ENCODE data around the gene VGLL4.
"Not testable (repeated sequence)": the region's sequence is repeated elsewhere in the genome, so short reads cannot be mapped to it uniquely, and the experiment has no call there.

DNA sequence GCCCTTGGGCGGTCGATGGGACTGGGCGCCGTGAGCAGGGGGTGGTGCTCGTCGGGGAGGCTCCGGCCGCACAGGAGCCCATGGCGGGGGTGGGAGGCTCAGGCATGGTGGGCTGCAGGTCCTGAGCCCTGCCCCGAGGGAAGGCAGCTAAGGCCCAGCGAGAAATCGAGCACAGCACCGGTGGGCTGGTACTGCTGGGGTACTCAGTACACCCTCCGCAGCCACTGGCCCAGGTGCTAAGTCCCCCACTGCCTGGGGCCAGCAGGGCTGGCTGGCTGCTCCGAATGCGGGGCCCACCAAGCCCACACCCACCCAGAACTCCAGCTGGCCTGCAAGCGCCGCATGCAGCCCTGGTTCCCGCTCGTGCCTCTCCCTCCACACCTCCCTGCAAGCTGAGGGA lies 132.1 kb downstream of the VGLL4 start:
- not testable (repeated sequence) for TF ChIP-seq CTBP1 (IDR thresholded peaks at IDR 0.05; ENCODE audit: borderline replicate concordance); SP1 (IDR thresholded peaks at IDR 0.05); BHLHE40 (IDR thresholded peaks at IDR 0.05; ENCODE audit: borderline replicate concordance); ZNF384 (IDR thresholded peaks at IDR 0.05)
